Liver (tissue), 3 donors: Measurements from ENCODE around the gene DNAJB4.
A peak's percentile ranks its signal among the peaks of the same experiment; 100 is the strongest.

Experiments
- EGR1 ChIP-seq, 2 donors: IDR thresholded peaks; 2 replicates each; pipeline ENCODE4 v1.6.1; 2016 to 2018; ENCODE audit warnings: antibody characterized with exemption in 2 of 2, low read depth in 2 of 2
- GABPA ChIP-seq, 2 donors: IDR thresholded peaks in 1 of 2; conservative IDR thresholded peaks in 1 of 2; 2 replicates each; pipeline ENCODE4 v1.6.1; 2016; ENCODE audit warnings: antibody characterized with exemption in 2 of 2, mild to moderate bottlenecking in 1 of 2, moderate library complexity in 1 of 2
- HNF4A ChIP-seq, 2 donors: conservative IDR thresholded peaks; 2 replicates each; pipeline ENCODE4 v1.6.1; 2016; ENCODE audit warnings: antibody characterized with exemption in 2 of 2, mild to moderate bottlenecking in 2 of 2
- HNF4G ChIP-seq: IDR thresholded peaks from 2 replicates; pipeline ENCODE4 v1.6.1; 2016; ENCODE audit warnings: antibody characterized with exemption
- JUND ChIP-seq, 2 donors: IDR thresholded peaks; 2 replicates each; pipeline ENCODE4 v1.6.1; 2016; ENCODE audit warnings: antibody characterized with exemption in 2 of 2
- RAD21 ChIP-seq, 2 donors: IDR thresholded peaks; 2 replicates each; pipeline ENCODE4 v1.6.1; 2016; ENCODE audit warnings: antibody characterized with exemption in 2 of 2, mild to moderate bottlenecking in 2 of 2
- SP1 ChIP-seq: IDR thresholded peaks from 2 replicates; pipeline ENCODE4 v1.6.1; 2018; ENCODE audit warnings: antibody characterized with exemption, mild to moderate bottlenecking
- TAF1 ChIP-seq: conservative IDR thresholded peaks from 2 replicates; pipeline ENCODE4 v1.6.1; 2016; ENCODE audit warnings: antibody characterized with exemption, mild to moderate bottlenecking
- YY1 ChIP-seq: IDR thresholded peaks from 2 replicates; pipeline ENCODE4 v1.6.1; 2016; ENCODE audit warnings: antibody characterized with exemption, mild to moderate bottlenecking
- TF ChIP-seq, protein P1 (sequence below): fragments of 150-350 bp; IDR thresholded peaks from 2 replicates; pipeline ENCODE4 v1.5.1; 2017; ENCODE audit warnings: improper control_type of control experiment, low read depth, low read length; ENCODE audit not compliant: missing input control
- TF ChIP-seq, protein P2 (sequence below): IDR thresholded peaks from 2 replicates; pipeline ENCODE4 v1.6.1; 2016; ENCODE audit warnings: antibody characterized with exemption
- TF ChIP-seq, protein P3 (sequence below): IDR thresholded peaks from 2 replicates; pipeline ENCODE4 v1.6.1; 2016; ENCODE audit warnings: antibody characterized with exemption, mild to moderate bottlenecking
- TF ChIP-seq, protein P4 (sequence below): IDR thresholded peaks from 2 replicates; pipeline ENCODE4 v1.6.1; 2016; ENCODE audit warnings: antibody characterized with exemption
- TF ChIP-seq, protein P5 (sequence below): IDR thresholded peaks from 2 replicates; pipeline ENCODE4 v1.6.1; 2016; ENCODE audit warnings: antibody characterized with exemption
- donor health status: healthy.
- donor health status: healthy.

DNA sequence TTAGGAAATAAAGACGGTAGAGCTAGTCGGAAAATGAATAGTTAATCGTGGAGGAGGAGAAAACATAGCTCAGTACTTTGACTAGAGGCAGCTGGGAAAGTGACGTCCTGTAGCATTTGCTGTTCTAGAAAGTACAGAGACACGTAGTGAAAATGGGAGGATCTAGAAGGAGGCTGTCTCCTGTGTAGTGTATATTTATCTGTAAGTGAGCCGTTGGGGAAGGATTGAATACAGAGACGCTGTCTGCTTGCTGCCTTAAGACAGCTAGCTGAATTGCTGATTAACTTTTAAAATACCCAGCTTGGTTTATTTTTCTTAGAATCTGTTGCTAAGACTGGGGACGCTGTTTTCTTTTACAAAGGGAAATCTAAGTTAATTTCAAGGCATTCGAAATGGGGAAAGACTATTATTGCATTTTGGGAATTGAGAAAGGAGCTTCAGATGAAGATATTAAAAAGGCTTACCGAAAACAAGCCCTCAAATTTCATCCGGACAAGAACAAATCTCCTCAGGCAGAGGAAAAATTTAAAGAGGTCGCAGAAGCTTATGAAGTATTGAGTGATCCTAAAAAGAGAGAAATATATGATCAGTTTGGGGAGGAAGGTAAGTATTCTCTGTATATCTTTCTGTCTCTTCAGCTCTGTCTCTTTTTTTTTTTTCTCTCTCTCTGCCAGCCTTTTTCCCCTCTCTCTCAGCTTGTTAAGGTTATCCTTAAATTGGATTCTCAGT lies at the start of gene DNAJB4:
- TF ChIP-seq, protein P1, sequence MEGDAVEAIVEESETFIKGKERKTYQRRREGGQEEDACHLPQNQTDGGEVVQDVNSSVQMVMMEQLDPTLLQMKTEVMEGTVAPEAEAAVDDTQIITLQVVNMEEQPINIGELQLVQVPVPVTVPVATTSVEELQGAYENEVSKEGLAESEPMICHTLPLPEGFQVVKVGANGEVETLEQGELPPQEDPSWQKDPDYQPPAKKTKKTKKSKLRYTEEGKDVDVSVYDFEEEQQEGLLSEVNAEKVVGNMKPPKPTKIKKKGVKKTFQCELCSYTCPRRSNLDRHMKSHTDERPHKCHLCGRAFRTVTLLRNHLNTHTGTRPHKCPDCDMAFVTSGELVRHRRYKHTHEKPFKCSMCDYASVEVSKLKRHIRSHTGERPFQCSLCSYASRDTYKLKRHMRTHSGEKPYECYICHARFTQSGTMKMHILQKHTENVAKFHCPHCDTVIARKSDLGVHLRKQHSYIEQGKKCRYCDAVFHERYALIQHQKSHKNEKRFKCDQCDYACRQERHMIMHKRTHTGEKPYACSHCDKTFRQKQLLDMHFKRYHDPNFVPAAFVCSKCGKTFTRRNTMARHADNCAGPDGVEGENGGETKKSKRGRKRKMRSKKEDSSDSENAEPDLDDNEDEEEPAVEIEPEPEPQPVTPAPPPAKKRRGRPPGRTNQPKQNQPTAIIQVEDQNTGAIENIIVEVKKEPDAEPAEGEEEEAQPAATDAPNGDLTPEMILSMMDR: no peak
- TF ChIP-seq, protein P2, sequence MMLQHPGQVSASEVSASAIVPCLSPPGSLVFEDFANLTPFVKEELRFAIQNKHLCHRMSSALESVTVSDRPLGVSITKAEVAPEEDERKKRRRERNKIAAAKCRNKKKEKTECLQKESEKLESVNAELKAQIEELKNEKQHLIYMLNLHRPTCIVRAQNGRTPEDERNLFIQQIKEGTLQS: peak; percentile 27
- TF ChIP-seq JUND (IDR thresholded peaks at IDR 0.05) (peak; percentile 60 to 67), YY1 (peak; percentile 98), RAD21 (IDR thresholded peaks at IDR 0.05) (peak; percentile 53 to 63), GABPA (IDR thresholded peaks at IDR 0.05 in 1 of 2, conservative IDR thresholded peaks at IDR 0.05 in 1 of 2) (peak in 1 of 2 donors; percentile 45), HNF4A (conservative IDR thresholded peaks at IDR 0.05) (peak; percentile 50 to 62), SP1 (peak; percentile 78), EGR1 (IDR thresholded peaks at IDR 0.05; ENCODE audit: low read depth in 2 of 2) (peak in 1 of 2 donors; percentile 51), TAF1 (peak; percentile 99), HNF4G (no peak)
- TF ChIP-seq, protein P3, sequence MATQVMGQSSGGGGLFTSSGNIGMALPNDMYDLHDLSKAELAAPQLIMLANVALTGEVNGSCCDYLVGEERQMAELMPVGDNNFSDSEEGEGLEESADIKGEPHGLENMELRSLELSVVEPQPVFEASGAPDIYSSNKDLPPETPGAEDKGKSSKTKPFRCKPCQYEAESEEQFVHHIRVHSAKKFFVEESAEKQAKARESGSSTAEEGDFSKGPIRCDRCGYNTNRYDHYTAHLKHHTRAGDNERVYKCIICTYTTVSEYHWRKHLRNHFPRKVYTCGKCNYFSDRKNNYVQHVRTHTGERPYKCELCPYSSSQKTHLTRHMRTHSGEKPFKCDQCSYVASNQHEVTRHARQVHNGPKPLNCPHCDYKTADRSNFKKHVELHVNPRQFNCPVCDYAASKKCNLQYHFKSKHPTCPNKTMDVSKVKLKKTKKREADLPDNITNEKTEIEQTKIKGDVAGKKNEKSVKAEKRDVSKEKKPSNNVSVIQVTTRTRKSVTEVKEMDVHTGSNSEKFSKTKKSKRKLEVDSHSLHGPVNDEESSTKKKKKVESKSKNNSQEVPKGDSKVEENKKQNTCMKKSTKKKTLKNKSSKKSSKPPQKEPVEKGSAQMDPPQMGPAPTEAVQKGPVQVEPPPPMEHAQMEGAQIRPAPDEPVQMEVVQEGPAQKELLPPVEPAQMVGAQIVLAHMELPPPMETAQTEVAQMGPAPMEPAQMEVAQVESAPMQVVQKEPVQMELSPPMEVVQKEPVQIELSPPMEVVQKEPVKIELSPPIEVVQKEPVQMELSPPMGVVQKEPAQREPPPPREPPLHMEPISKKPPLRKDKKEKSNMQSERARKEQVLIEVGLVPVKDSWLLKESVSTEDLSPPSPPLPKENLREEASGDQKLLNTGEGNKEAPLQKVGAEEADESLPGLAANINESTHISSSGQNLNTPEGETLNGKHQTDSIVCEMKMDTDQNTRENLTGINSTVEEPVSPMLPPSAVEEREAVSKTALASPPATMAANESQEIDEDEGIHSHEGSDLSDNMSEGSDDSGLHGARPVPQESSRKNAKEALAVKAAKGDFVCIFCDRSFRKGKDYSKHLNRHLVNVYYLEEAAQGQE: peak; percentile 94
- TF ChIP-seq, protein P4, sequence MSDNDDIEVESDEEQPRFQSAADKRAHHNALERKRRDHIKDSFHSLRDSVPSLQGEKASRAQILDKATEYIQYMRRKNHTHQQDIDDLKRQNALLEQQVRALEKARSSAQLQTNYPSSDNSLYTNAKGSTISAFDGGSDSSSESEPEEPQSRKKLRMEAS: peak; percentile 65
- TF ChIP-seq, protein P5, sequence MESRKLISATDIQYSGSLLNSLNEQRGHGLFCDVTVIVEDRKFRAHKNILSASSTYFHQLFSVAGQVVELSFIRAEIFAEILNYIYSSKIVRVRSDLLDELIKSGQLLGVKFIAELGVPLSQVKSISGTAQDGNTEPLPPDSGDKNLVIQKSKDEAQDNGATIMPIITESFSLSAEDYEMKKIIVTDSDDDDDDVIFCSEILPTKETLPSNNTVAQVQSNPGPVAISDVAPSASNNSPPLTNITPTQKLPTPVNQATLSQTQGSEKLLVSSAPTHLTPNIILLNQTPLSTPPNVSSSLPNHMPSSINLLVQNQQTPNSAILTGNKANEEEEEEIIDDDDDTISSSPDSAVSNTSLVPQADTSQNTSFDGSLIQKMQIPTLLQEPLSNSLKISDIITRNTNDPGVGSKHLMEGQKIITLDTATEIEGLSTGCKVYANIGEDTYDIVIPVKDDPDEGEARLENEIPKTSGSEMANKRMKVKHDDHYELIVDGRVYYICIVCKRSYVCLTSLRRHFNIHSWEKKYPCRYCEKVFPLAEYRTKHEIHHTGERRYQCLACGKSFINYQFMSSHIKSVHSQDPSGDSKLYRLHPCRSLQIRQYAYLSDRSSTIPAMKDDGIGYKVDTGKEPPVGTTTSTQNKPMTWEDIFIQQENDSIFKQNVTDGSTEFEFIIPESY: peak; percentile 96
